IMR-90 (cell line): ENCODE measurements around the gene LAMC2. TPM values are rescaled to one million over a fixed set of nuclear protein-coding genes. Genes with fewer than 3 reads are reported as not detected.

ENCODE experiments used
- ATAC-seq: fragments of 200-7000 bp; cut with Tn5 transposase; 2 replicates; pipeline ENCODE4 v1.9.1; 2020; ENCODE audit warnings: low read depth, mild to moderate bottlenecking, moderate library complexity
- BruUV-seq: library from RNA; stranded (reverse); fragments of 400-500 nt; replicated peaks from 2 replicates; lab custom pipeline; 2021; lab: Mats Ljungman, UMichigan
- CTCF ChIA-PET: fragments of 300-600 bp; formaldehyde crosslinking; extraction: SDS; loops from one replicate; lab custom pipeline; 2021; ENCODE audit warnings: antibody characterized with exemption; lab: Yijun Ruan, JAX
- POLR2A ChIA-PET: fragments of 300-600 bp; sonication (Branson Sonifier 250); formaldehyde crosslinking; loops from one replicate; lab custom pipeline; 2022; ENCODE audit warnings: antibody characterized with exemption; ENCODE audit not compliant: unreplicated experiment; lab: Charles Lee
- DNase-seq: peaks from one replicate; pipeline ENCODE4 v3.0.0; 2013
- H2AFZ ChIP-seq: replicated peaks from 2 replicates; pipeline ENCODE3; 2013; ENCODE audit warnings: low read length, mild to moderate bottlenecking; ENCODE audit not compliant: poor library complexity
- H2AK5ac ChIP-seq: 2 replicates; pipeline ENCODE4 v1.6.1; 2013; ENCODE audit warnings: low read depth, low read length, inconsistent platforms
- H2AK9ac ChIP-seq: replicated peaks from 2 replicates; pipeline ENCODE3; 2013; ENCODE audit warnings: mild to moderate bottlenecking, low read depth, low read length, moderate library complexity; ENCODE audit not compliant: poor library complexity
- H2BK120ac ChIP-seq: 2 replicates; pipeline ENCODE4 v1.6.1; 2013; ENCODE audit warnings: low read depth, low read length, inconsistent platforms
- H2BK15ac ChIP-seq: 3 replicates; pipeline ENCODE4 v1.6.1; 2013; ENCODE audit warnings: low read depth, low read length, inconsistent platforms
- H2BK20ac ChIP-seq: 2 replicates; pipeline ENCODE4 v1.6.1; 2013; ENCODE audit warnings: low read depth, mild to moderate bottlenecking, inconsistent platforms, low read length, moderate library complexity
- H2BK5ac ChIP-seq: 2 replicates; pipeline ENCODE4 v1.6.1; 2013; ENCODE audit warnings: mild to moderate bottlenecking, low read depth, low read length, inconsistent platforms; ENCODE audit not compliant: poor library complexity, severe bottlenecking
- H3K14ac ChIP-seq: replicated peaks from 2 replicates; pipeline ENCODE4 v1.6.1; 2013; ENCODE audit warnings: low read depth, low read length, inconsistent platforms
- H3K18ac ChIP-seq: 2 replicates; pipeline ENCODE4 v1.6.1; 2013; ENCODE audit warnings: low read depth, low read length, control low read depth
- H3K23ac ChIP-seq: 2 replicates; pipeline ENCODE4 v1.6.1; 2013; ENCODE audit warnings: low read depth, low read length, inconsistent platforms
- H3K27ac ChIP-seq: 2 replicates; pipeline ENCODE4 v1.5.1; 2013; ENCODE audit warnings: mild to moderate bottlenecking, control low read depth, low read length; ENCODE audit not compliant: insufficient read depth
- H3K27me3 ChIP-seq: 2 replicates; pipeline ENCODE4 v1.6.1; 2013; ENCODE audit warnings: low read length; ENCODE audit not compliant: control insufficient read depth, insufficient read depth
- H3K36me3 ChIP-seq: 2 replicates; pipeline ENCODE4 v1.6.1; 2013; ENCODE audit warnings: low read length, mixed read lengths; ENCODE audit not compliant: control insufficient read depth, insufficient read depth
- H3K4ac ChIP-seq: 2 replicates; pipeline ENCODE4 v1.6.1; 2013; ENCODE audit warnings: low read depth, low read length, inconsistent platforms
- H3K4me1 ChIP-seq: 2 replicates; pipeline ENCODE4 v1.6.1; 2013; ENCODE audit warnings: low read length, mixed read lengths; ENCODE audit not compliant: control insufficient read depth, insufficient read depth
- H3K4me2 ChIP-seq: 2 replicates; pipeline ENCODE4 v1.6.1; 2013; ENCODE audit warnings: low read depth, mild to moderate bottlenecking, control low read depth, low read length, moderate library complexity
- H3K4me3 ChIP-seq: 2 replicates; pipeline ENCODE4 v1.5.1; 2013; ENCODE audit warnings: low read depth, mild to moderate bottlenecking, control low read depth, low read length, moderate library complexity; ENCODE audit not compliant: insufficient read depth
- H3K56ac ChIP-seq: 2 replicates; pipeline ENCODE4 v1.6.1; 2013; ENCODE audit warnings: low read length, inconsistent platforms; ENCODE audit not compliant: insufficient read depth; ENCODE audit errors: extremely low read depth
- H3K79me1 ChIP-seq, 2 experiments: 2 replicates each; pipeline ENCODE4 v1.6.1; 2013; ENCODE audit warnings: low read length in 2 of 2, inconsistent platforms in 1 of 2, low read depth in 1 of 2
- H3K9ac ChIP-seq: 2 replicates; pipeline ENCODE4 v1.6.1; 2013; ENCODE audit warnings: low read depth, low read length, control low read depth
- H3K9me1 ChIP-seq: 2 replicates; pipeline ENCODE4 v1.6.1; 2013; ENCODE audit warnings: low read length, inconsistent platforms; ENCODE audit not compliant: insufficient read depth
- H3K9me3 ChIP-seq: 2 replicates; pipeline ENCODE4 v1.6.1; 2013; ENCODE audit warnings: low read length; ENCODE audit not compliant: control insufficient read depth, insufficient read depth
- H4K20me1 ChIP-seq: 2 replicates; pipeline ENCODE4 v1.6.1; 2013; ENCODE audit warnings: low read length, inconsistent platforms; ENCODE audit not compliant: insufficient read depth
- H4K5ac ChIP-seq: 2 replicates; pipeline ENCODE4 v1.6.1; 2013; ENCODE audit warnings: mild to moderate bottlenecking, low read depth, low read length, control low read depth
- H4K8ac ChIP-seq, 2 experiments: 2 replicates each; pipeline ENCODE4 v1.6.1; 2013; ENCODE audit warnings: low read depth in 2 of 2, low read length in 2 of 2, control low read depth in 1 of 2, inconsistent platforms in 1 of 2
- H4K91ac ChIP-seq: 2 replicates; pipeline ENCODE4 v1.6.1; 2013; ENCODE audit warnings: low read depth, low read length, inconsistent platforms; ENCODE audit not compliant: insufficient read depth
- CEBPB ChIP-seq: IDR thresholded peaks from 2 replicates; pipeline ENCODE4 v1.6.1; 2012; ENCODE audit warnings: low read depth, low read length, improper control_type of control experiment
- CHD1 ChIP-seq: IDR thresholded peaks from 2 replicates; pipeline ENCODE4 v1.6.1; 2012; ENCODE audit warnings: low read depth, low read length, improper control_type of control experiment
- FOS ChIP-seq: fragments of 150-350 bp; IDR thresholded peaks from 2 replicates; pipeline ENCODE4 v1.6.1; 2016; ENCODE audit warnings: low read depth, low read length
- MAFK ChIP-seq: IDR thresholded peaks from 2 replicates; pipeline ENCODE4 v1.6.1; 2012; ENCODE audit warnings: low read depth, low read length, improper control_type of control experiment
- NFE2L2 ChIP-seq: fragments of 150-350 bp; IDR thresholded peaks from 2 replicates; pipeline ENCODE4 v1.6.1; 2016; ENCODE audit warnings: low read depth, mild to moderate bottlenecking, low read length
- POLR2A ChIP-seq: IDR thresholded peaks from 2 replicates; pipeline ENCODE4 v1.6.1; 2012; ENCODE audit warnings: mild to moderate bottlenecking, low read depth, low read length
- RCOR1 ChIP-seq: IDR thresholded peaks from 2 replicates; pipeline ENCODE4 v1.6.1; 2012; ENCODE audit warnings: mild to moderate bottlenecking, low read length, improper control_type of control experiment; ENCODE audit not compliant: insufficient replicate concordance
- RFX5 ChIP-seq: IDR thresholded peaks from 2 replicates; pipeline ENCODE4 v1.8.0; 2012; ENCODE audit warnings: low read depth, mild to moderate bottlenecking, low read length, moderate library complexity
- SMC3 ChIP-seq: fragments of 150-350 bp; IDR thresholded peaks from 2 replicates; pipeline ENCODE4 v1.6.1; 2016; ENCODE audit warnings: low read depth, mild to moderate bottlenecking, antibody characterized with exemption, low read length, moderate library complexity
- WGBS, 2 experiments: methylation state at CpG; one replicate each; pipeline versions ENCODE4 v1.1.5 to v1.1.7; 2013; ENCODE audit warnings: missing lambda C conversion rate in 2 of 2; ENCODE audit not compliant: insufficient read length in 1 of 2; ENCODE audit errors: extremely low coverage in 2 of 2; 5-methylcytosine and 5-hydroxymethylcytosine counted together
- dilution Hi-C: fragments of 300-500 bp; cut with HindIII; formaldehyde crosslinking; loops from one replicate; pipeline ENCODE4 v1.14.3; 2018; ENCODE audit warnings: low sequenced_read_pairs; ENCODE audit not compliant: unreplicated experiment
- in situ Hi-C: fragments of 300-500 bp; cut with MboI; formaldehyde crosslinking; loops from 3 replicates; pipeline ENCODE4 v1.14.3; 2019; ENCODE audit warnings: low sequenced_read_pairs, inconsistent platforms, mixed read lengths
- intact Hi-C: fragments of 100-400 bp; cut with micrococcal nuclease; formaldehyde crosslinking; loops from 2 replicates; pipeline ENCODE4 v1.10.0; 2022
- polyA plus RNA-seq, 3 experiments: library from polyadenylated mRNA; depleted of rRNA; stranded (reverse); fragments of >200 nt; gene quantifications; 2 replicates each; pipeline ENCODE4 v1.2.3, GENCODE V29; 2012; ENCODE audit warnings: low replicate concordance in 1 of 3
- total RNA-seq: library from RNA; depleted of rRNA; stranded (reverse); fragments of >200 nt; gene quantifications from 2 replicates; pipeline ENCODE4 v1.2.3, GENCODE V29; 2012
- TF ChIP-seq, protein P1 (sequence below): fragments of 150-350 bp; IDR thresholded peaks from 2 replicates; pipeline ENCODE4 v1.6.1; 2016; ENCODE audit warnings: low read depth, mild to moderate bottlenecking, low read length, moderate library complexity, borderline replicate concordance
- TF ChIP-seq, protein P2 (sequence below): conservative IDR thresholded peaks from 2 replicates; pipeline ENCODE4 v1.5.1; 2012; ENCODE audit warnings: mild to moderate bottlenecking, low read depth, low read length, improper control_type of control experiment
- TF ChIP-seq, protein P3 (sequence below): fragments of 150-350 bp; IDR thresholded peaks from 2 replicates; pipeline ENCODE4 v1.6.1; 2017; ENCODE audit warnings: mild to moderate bottlenecking, antibody characterized with exemption, low read length, low read depth

The LAMC2 gene
- total and polyA plus RNA-seq, 2 of the 4 experiments (the other 2 are of a cell fraction) = 2.3 to 2.8 TPM

DNA sequence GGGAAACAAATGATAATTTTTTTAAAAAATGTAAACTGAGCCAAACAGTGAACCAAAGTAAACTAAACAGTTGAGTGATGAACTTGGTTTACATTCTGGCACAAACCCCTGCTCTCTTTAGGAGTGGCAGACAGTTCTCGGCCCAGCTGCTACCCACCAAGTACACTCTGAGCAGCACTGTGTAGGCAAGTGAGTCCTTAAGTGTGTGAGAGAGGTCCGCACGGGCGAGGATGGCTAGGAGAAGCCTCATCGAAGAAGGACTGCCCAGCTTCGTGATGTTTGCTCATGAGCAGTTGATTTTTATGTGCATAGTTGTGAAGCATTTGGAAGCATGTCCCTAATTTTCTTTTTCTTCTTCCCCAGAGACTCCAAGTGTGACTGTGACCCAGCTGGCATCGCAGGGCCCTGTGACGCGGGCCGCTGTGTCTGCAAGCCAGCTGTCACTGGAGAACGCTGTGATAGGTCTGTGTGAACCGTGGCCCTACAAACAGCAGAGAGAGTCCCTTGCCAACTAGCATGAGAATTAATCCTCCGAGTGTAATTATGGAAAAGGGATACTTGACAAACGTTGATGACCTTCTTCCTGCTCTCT is 32.1 kb downstream of the LAMC2 start:
- Histone ChIP-seq H3K9me3 (no peaks in the 10 kb centered on the region), H4K8ac (0 out of 4 replicates have a peak overlapping the region, but pooled peaks of 1 of the 2 experiments have one; percentile 1), H3K14ac (0 out of 2 replicates have a peak overlapping the region, but pooled peaks have one; percentile 4), H2AFZ (peak overlapping the region; percentile 28), H3K9ac (no peak overlapping the region), H3K4ac (peak overlapping the region; percentile 0; the same call in 1 of the 2 replicates), H3K36me3 (no peaks in the 10 kb centered on the region), H3K18ac (no peak overlapping the region), H2AK9ac (no peak overlapping the region), H3K27ac (no peak overlapping the region), H3K79me1 (no peaks in the 10 kb centered on the region), H2AK5ac (peak overlapping the region; percentile 43; the same call in 1 of the 2 replicates), H3K4me2 (peak overlapping the region; percentile 0; the same call in 1 of the 2 replicates), H4K20me1 (no peaks in the 10 kb centered on the region), H3K27me3 (peaks cover 6% of the 10 kb centered on the region; the same call in 1 of the 2 replicates), H2BK20ac (0 out of 2 replicates have a peak overlapping the region, but pooled peaks have one; percentile 2), H2BK15ac (no peak overlapping the region; the same call in 2 of the 3 replicates), H3K4me3 (no peak overlapping the region), H2BK5ac (no peak overlapping the region), H4K5ac (no peak overlapping the region), H3K56ac (no peak overlapping the region), H3K23ac (peak overlapping the region; percentile 56), H3K9me1 (peaks cover 3% of the 10 kb centered on the region), H2BK120ac (0 out of 2 replicates have a peak overlapping the region, but pooled peaks have one; percentile 30), H3K4me1 (peaks cover 4% of the 10 kb centered on the region), H4K91ac (no peak overlapping the region; the same call in 1 of the 2 replicates)
- ChIA-PET CTCF (interaction anchor here (1.2 to 1.7 kb wide), 2 partner anchors 10 to 12 kb away, joined by 3 to 6 read pairs; no protein-coding TSS in a partner anchor), POLR2A (no interaction called here)
- in situ Hi-C loops (no loop called here), dilution Hi-C loops (no loop called here), intact Hi-C loops (loop anchor here (5.0 kb wide), 1 partner anchor 41 kb away; no protein-coding TSS in a partner anchor)
- BruUV-seq = no TSS peak
- ATAC-seq (peak; percentile 65), DNase-seq (peak; percentile 11)
- TF ChIP-seq SMC3 (no peak), RCOR1 (no peak), CEBPB (no peak), MAFK (no peak), NFE2L2 (no peak), FOS (no peak), POLR2A (no peak), RFX5 (no peak), CHD1 (no peak)
- TF ChIP-seq, protein P1, sequence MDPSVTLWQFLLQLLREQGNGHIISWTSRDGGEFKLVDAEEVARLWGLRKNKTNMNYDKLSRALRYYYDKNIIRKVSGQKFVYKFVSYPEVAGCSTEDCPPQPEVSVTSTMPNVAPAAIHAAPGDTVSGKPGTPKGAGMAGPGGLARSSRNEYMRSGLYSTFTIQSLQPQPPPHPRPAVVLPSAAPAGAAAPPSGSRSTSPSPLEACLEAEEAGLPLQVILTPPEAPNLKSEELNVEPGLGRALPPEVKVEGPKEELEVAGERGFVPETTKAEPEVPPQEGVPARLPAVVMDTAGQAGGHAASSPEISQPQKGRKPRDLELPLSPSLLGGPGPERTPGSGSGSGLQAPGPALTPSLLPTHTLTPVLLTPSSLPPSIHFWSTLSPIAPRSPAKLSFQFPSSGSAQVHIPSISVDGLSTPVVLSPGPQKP = no peak
- TF ChIP-seq, protein P2, sequence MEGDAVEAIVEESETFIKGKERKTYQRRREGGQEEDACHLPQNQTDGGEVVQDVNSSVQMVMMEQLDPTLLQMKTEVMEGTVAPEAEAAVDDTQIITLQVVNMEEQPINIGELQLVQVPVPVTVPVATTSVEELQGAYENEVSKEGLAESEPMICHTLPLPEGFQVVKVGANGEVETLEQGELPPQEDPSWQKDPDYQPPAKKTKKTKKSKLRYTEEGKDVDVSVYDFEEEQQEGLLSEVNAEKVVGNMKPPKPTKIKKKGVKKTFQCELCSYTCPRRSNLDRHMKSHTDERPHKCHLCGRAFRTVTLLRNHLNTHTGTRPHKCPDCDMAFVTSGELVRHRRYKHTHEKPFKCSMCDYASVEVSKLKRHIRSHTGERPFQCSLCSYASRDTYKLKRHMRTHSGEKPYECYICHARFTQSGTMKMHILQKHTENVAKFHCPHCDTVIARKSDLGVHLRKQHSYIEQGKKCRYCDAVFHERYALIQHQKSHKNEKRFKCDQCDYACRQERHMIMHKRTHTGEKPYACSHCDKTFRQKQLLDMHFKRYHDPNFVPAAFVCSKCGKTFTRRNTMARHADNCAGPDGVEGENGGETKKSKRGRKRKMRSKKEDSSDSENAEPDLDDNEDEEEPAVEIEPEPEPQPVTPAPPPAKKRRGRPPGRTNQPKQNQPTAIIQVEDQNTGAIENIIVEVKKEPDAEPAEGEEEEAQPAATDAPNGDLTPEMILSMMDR = no peak
- TF ChIP-seq, protein P3, sequence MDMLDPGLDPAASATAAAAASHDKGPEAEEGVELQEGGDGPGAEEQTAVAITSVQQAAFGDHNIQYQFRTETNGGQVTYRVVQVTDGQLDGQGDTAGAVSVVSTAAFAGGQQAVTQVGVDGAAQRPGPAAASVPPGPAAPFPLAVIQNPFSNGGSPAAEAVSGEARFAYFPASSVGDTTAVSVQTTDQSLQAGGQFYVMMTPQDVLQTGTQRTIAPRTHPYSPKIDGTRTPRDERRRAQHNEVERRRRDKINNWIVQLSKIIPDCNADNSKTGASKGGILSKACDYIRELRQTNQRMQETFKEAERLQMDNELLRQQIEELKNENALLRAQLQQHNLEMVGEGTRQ = no peak
- no CpG with 5 or more reads among the region's 14 CpGs for WGBS, 2 experiments
